ENCODE measurements around the gene INSYN2B.

INSYN2B gene

GRCh38 chr5:169851321-169851850 is 128.9 kb downstream of the INSYN2B start:
- H3K9ac ChIP-seq (ENCODE audit: low read depth, low read length), result no peak overlapping the region
- H3K27me3 ChIP-seq (ENCODE audit: insufficient read depth, low read length, poor library complexity), result no peaks in the 10 kb centered on the region
- DNase-seq (no peak), ATAC-seq (ENCODE audit: insufficient read depth, low read depth) (no peak)
- H3K36me3 ChIP-seq (ENCODE audit: insufficient read depth, low read length), result peaks cover 83% of the 10 kb centered on the region
- H3K9me3 ChIP-seq (ENCODE audit: insufficient read depth, low read length, severe bottlenecking), result peaks cover 18% of the 10 kb centered on the region
- TF ChIP-seq CTCF (IDR thresholded peaks at IDR 0.05; ENCODE audit: borderline replicate concordance, extremely low read depth, low read length, poor library complexity, severe bottlenecking), result no peak
- no peak for TF ChIP-seq EZH2 (IDR thresholded peaks at IDR 0.05; ENCODE audit: borderline replicate concordance, low read depth, low read length, severe bottlenecking)
- H4K20me1 ChIP-seq (ENCODE audit: insufficient read depth, low read length), result no peaks in the 10 kb centered on the region
- no peak overlapping the region for H3K4me3 ChIP-seq (ENCODE audit: low read depth in 1 of 2, low read length in 2 of 2)
- H2AFZ ChIP-seq (ENCODE audit: low read depth, low read length), result no peak overlapping the region
- no peak overlapping the region for H3K4me2 ChIP-seq (ENCODE audit: insufficient read depth, low read length)
- H3K79me2 ChIP-seq (ENCODE audit: insufficient read depth, low read length), result no peaks in the 10 kb centered on the region; the same call in 1 of the 2 replicates
- H3K27ac ChIP-seq (ENCODE audit: low read length), result no peak overlapping the region
- no peaks in the 10 kb centered on the region for H3K4me1 ChIP-seq (ENCODE audit: insufficient read depth, low read length)

- peak; percentile 26 for TF ChIP-seq CTCF (IDR thresholded peaks at IDR 0.05; ENCODE audit: borderline replicate concordance, extremely low read depth, low read length, poor library complexity, severe bottlenecking)
- no peak for TF ChIP-seq EZH2 (IDR thresholded peaks at IDR 0.05; ENCODE audit: borderline replicate concordance, low read depth, low read length, severe bottlenecking)
- Histone ChIP-seq H3K4me1 (ENCODE audit: insufficient read depth, low read length) (no peaks in the 10 kb centered on the region), H3K4me2 (ENCODE audit: insufficient read depth, low read length) (no peak overlapping the region), H3K36me3 (ENCODE audit: insufficient read depth, low read length) (peaks cover 85% of the 10 kb centered on the region), H3K4me3 (ENCODE audit: low read depth in 1 of 2, low read length in 2 of 2) (no peak overlapping the region), H3K27me3 (ENCODE audit: insufficient read depth, low read length, poor library complexity) (no peaks in the 10 kb centered on the region), H3K79me2 (ENCODE audit: insufficient read depth, low read length) (no peaks in the 10 kb centered on the region; the same call in 1 of the 2 replicates), H3K9ac (ENCODE audit: low read depth, low read length) (no peak overlapping the region), H3K27ac (ENCODE audit: low read length) (no peak overlapping the region), H3K9me3 (ENCODE audit: insufficient read depth, low read length, severe bottlenecking) (peaks cover 18% of the 10 kb centered on the region), H2AFZ (ENCODE audit: low read depth, low read length) (no peak overlapping the region), H4K20me1 (ENCODE audit: insufficient read depth, low read length) (no peaks in the 10 kb centered on the region)
- ATAC-seq (ENCODE audit: insufficient read depth, low read depth), result no peak
- no peak for DNase-seq
Measured at GRCh38 chr5:169850409-169850808, 129.9 kb downstream of the INSYN2B start.

GRCh38 chr5:169848792-169849191 is 131.5 kb downstream of the INSYN2B start:
- no peak overlapping the region for H3K4me3 ChIP-seq (ENCODE audit: low read depth in 1 of 2, low read length in 2 of 2)
- H3K9me3 ChIP-seq (ENCODE audit: insufficient read depth, low read length, severe bottlenecking), result peaks cover 18% of the 10 kb centered on the region
- H3K4me1 ChIP-seq (ENCODE audit: insufficient read depth, low read length), result no peaks in the 10 kb centered on the region
- H3K27ac ChIP-seq (ENCODE audit: low read length), result no peak overlapping the region
- no peak for ATAC-seq (ENCODE audit: insufficient read depth, low read depth)
- no peaks in the 10 kb centered on the region for H4K20me1 ChIP-seq (ENCODE audit: insufficient read depth, low read length)
- H3K4me2 ChIP-seq (ENCODE audit: insufficient read depth, low read length), result no peak overlapping the region
- TF ChIP-seq CTCF (IDR thresholded peaks at IDR 0.05; ENCODE audit: borderline replicate concordance, extremely low read depth, low read length, poor library complexity, severe bottlenecking) (no peak), EZH2 (IDR thresholded peaks at IDR 0.05; ENCODE audit: borderline replicate concordance, low read depth, low read length, severe bottlenecking) (no peak)
- DNase-seq, result no peak
- no peak overlapping the region for H3K9ac ChIP-seq (ENCODE audit: low read depth, low read length)
- no peak overlapping the region for H2AFZ ChIP-seq (ENCODE audit: low read depth, low read length)
- H3K79me2 ChIP-seq (ENCODE audit: insufficient read depth, low read length), result no peaks in the 10 kb centered on the region; the same call in 1 of the 2 replicates
- peaks cover 94% of the 10 kb centered on the region for H3K36me3 ChIP-seq (ENCODE audit: insufficient read depth, low read length)
- no peaks in the 10 kb centered on the region for H3K27me3 ChIP-seq (ENCODE audit: insufficient read depth, low read length, poor library complexity)

Measured in DND-41 (cell line).